ENCODE results near the gene DBP.

DBP gene

DNA sequence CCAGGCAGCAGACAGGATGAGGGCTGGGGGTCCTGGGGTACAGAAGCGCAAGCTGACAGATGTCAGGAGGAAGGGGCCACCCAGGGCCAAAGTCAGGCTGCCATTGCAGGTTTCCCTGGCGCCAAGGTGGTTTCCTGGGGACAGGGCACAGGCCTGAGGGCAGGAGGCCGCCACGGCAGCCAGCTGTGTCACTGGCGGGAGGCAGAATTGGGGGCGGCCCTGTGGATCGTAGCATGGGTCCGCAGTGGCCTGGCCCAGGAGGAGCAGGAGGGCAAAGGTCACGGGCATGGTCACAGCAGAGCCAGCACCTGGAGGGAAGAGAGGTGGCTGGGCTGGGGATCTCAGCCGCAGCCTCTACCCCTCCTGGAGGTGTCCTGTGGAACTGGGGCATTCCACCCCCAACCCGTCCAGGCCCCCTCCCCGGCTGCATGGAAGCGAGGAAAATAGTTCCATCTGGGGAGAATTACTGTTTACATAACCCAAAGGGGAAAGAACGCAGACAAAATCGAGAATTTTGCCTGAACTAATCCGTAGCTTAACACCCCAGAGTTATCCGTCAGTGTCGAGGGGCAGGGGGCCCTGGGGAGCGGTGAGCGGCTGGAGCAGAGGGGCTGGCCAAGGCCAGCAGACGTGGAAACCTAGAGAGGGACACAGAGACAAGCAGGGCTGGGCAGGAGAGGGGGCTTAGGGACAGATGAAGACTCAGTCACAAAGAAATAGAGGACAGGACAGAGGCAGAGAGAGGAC, 33.7 kb upstream of the DBP start:
- TF ChIP-seq CREB1 (IDR thresholded peaks at IDR 0.05; ENCODE audit: low read depth) (no peak), EP300 (IDR thresholded peaks at IDR 0.05; ENCODE audit: borderline replicate concordance) (no peak), FOXM1 (IDR thresholded peaks at IDR 0.05; ENCODE audit: borderline replicate concordance, low read depth) (no peak), YY1 (IDR thresholded peaks at IDR 0.05; ENCODE audit: low read depth) (no peak), REST (IDR thresholded peaks at IDR 0.05; ENCODE audit: low read depth) (no peak), NFIC (IDR thresholded peaks at IDR 0.05) (no peak), TAF1 (IDR thresholded peaks at IDR 0.05; ENCODE audit: low read depth) (no peak)
- TF ChIP-seq, protein P1, sequence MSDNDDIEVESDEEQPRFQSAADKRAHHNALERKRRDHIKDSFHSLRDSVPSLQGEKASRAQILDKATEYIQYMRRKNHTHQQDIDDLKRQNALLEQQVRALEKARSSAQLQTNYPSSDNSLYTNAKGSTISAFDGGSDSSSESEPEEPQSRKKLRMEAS (IDR thresholded peaks at IDR 0.05), result no peak

GRCh38 chr19:48669903-48670668, 32.9 kb upstream of the DBP start:
- TF ChIP-seq RAD21 (IDR thresholded peaks at IDR 0.05; ENCODE audit: low read depth), result no peak
- TF ChIP-seq TAF1 (IDR thresholded peaks at IDR 0.05; ENCODE audit: low read depth), result no peak
- no peak for TF ChIP-seq CEBPB (IDR thresholded peaks at IDR 0.05)
- no peak for TF ChIP-seq TCF12 (IDR thresholded peaks at IDR 0.05; ENCODE audit: low read depth)

- TF ChIP-seq TCF12 (IDR thresholded peaks at IDR 0.05; ENCODE audit: low read depth) (no peak), FOXM1 (IDR thresholded peaks at IDR 0.05; ENCODE audit: borderline replicate concordance, low read depth) (no peak)
Measured at GRCh38 chr19:48668761-48669160, 31.6 kb upstream of the DBP start.

DNA sequence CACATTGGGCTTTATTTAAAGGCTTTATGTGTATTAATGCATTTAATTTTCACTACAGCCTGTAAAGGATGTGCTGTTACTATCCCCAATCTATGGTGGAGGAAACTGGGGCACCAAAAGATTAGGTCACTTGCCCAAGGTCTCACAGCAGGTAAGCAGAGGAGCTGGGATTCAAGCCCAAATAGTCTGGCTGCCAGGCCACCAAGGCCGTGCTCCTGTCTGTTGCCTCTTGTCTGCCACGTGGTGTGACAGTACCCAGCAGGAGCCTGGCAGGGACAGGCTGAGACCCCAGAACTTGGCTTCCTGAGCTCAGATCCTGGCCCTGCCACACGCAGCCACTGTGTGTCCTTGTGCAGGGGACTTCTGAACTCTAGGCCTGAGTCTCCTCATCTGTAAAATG, 31.2 kb upstream of the DBP start:
- TF ChIP-seq TAF1 (IDR thresholded peaks at IDR 0.05; ENCODE audit: low read depth), result no peak
- TF ChIP-seq YY1 (IDR thresholded peaks at IDR 0.05; ENCODE audit: low read depth), result no peak
- TF ChIP-seq CREB1 (IDR thresholded peaks at IDR 0.05; ENCODE audit: low read depth), result no peak
- TF ChIP-seq TCF12 (IDR thresholded peaks at IDR 0.05; ENCODE audit: low read depth), result no peak
- TF ChIP-seq EP300 (IDR thresholded peaks at IDR 0.05; ENCODE audit: borderline replicate concordance), result no peak
- no peak for TF ChIP-seq EGR1 (IDR thresholded peaks at IDR 0.05)
- no peak for TF ChIP-seq NFIC (IDR thresholded peaks at IDR 0.05)
- TF ChIP-seq, protein P1 (IDR thresholded peaks at IDR 0.05), result no peak
- no peak for TF ChIP-seq USF1 (IDR thresholded peaks at IDR 0.05)
- no peak for TF ChIP-seq REST (IDR thresholded peaks at IDR 0.05; ENCODE audit: low read depth)
- no peak for TF ChIP-seq ZBTB7A (IDR thresholded peaks at IDR 0.05; ENCODE audit: low read depth)
- TF ChIP-seq RAD21 (IDR thresholded peaks at IDR 0.05; ENCODE audit: low read depth), result no peak
- TF ChIP-seq FOXM1 (IDR thresholded peaks at IDR 0.05; ENCODE audit: borderline replicate concordance, low read depth), result no peak
- TF ChIP-seq CEBPB (IDR thresholded peaks at IDR 0.05), result no peak
- no peak for TF ChIP-seq TEAD4 (IDR thresholded peaks at IDR 0.05)

DNA sequence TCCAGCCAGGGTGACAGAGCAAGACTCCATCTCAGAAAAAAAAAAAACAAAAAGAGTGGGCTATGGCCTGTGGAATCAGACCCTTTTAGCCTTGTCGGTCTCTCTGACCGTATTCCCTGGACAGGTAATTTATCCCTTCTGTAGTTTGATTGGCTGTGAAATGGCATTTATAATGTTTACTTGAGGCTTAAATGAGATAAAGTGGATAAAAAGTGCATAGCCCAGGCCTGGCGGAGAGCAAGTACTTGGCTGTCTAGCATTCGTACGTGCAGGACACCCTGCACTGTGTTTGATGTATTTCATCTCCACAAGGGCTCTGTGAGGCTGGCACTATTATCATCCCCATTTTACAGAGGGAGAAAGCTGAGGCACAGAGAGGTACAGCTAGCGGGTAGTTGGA, 28.6 kb upstream of the DBP start:
- TF ChIP-seq TEAD4 (IDR thresholded peaks at IDR 0.05) (no peak), NFIC (IDR thresholded peaks at IDR 0.05) (no peak)

- TF ChIP-seq REST (IDR thresholded peaks at IDR 0.05; ENCODE audit: low read depth), result no peak
- TF ChIP-seq ZBTB7A (IDR thresholded peaks at IDR 0.05; ENCODE audit: low read depth), result no peak
- TF ChIP-seq CREB1 (IDR thresholded peaks at IDR 0.05; ENCODE audit: low read depth), result no peak
- no peak for TF ChIP-seq TCF12 (IDR thresholded peaks at IDR 0.05; ENCODE audit: low read depth)
- TF ChIP-seq, protein P1 (IDR thresholded peaks at IDR 0.05), result no peak
- no peak for TF ChIP-seq USF1 (IDR thresholded peaks at IDR 0.05)
- no peak for TF ChIP-seq TEAD4 (IDR thresholded peaks at IDR 0.05)
- no peak for TF ChIP-seq EGR1 (IDR thresholded peaks at IDR 0.05)
- no peak for TF ChIP-seq EP300 (IDR thresholded peaks at IDR 0.05; ENCODE audit: borderline replicate concordance)
- no peak for TF ChIP-seq NFIC (IDR thresholded peaks at IDR 0.05)
- TF ChIP-seq FOXM1 (IDR thresholded peaks at IDR 0.05; ENCODE audit: borderline replicate concordance, low read depth), result no peak
- TF ChIP-seq CEBPB (IDR thresholded peaks at IDR 0.05), result no peak
- no peak for TF ChIP-seq TAF1 (IDR thresholded peaks at IDR 0.05; ENCODE audit: low read depth)
- no peak for TF ChIP-seq YY1 (IDR thresholded peaks at IDR 0.05; ENCODE audit: low read depth)
Measured at GRCh38 chr19:48664476-48664875, 27.3 kb upstream of the DBP start.

All from Ishikawa (cell line).